HTERT RPE-1 (cell line): ENCODE measurements around the gene DRAP1.
"Not testable (repeated sequence)": the region's sequence is repeated elsewhere in the genome, so short reads cannot be mapped to it uniquely, and the experiment has no call there.

Experiments used
- in situ Hi-C: fragments of 300-500 bp; cut with MboI; formaldehyde crosslinking; loops from 4 replicates; pipeline ENCODE4 v1.14.3; 2020; ENCODE audit warnings: low sequenced_read_pairs

The DRAP1 gene

DNA sequence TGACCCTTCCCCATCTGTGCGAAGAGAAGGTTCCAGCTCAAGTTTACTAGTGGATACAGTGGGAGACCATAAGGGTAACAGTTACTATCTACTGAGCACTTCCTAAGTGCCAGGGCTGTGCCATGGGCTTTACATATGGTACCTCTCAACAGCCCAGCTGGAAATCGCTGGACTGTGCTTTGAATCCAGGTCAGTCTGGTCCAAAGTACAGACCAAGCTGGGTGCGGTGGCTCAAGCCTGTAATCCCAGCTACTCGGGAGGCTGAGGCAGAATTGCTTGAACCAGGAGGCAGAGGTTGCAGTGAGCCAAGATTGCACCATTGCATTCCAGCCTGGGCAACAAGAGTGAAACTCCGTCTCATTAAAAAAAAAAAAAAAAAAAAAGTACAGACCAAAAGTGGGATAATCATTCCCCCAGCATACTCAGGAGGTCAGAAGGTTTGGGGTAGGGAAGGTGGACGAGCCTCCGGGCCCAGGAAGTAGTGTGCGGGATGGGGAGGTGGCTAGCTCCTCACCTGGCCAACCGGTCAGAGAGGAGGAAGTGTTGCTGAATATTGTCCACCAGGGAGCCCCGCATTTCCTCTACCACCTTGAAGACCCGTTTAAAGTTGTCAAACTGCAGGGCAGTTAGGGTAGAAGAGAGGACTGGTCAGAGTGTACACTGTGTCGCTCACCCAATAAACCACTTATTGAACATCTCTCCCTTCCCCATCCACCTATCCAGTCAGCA is 33.3 kb upstream of the DRAP1 start:
- in situ Hi-C loops: no loop called here

DNA sequence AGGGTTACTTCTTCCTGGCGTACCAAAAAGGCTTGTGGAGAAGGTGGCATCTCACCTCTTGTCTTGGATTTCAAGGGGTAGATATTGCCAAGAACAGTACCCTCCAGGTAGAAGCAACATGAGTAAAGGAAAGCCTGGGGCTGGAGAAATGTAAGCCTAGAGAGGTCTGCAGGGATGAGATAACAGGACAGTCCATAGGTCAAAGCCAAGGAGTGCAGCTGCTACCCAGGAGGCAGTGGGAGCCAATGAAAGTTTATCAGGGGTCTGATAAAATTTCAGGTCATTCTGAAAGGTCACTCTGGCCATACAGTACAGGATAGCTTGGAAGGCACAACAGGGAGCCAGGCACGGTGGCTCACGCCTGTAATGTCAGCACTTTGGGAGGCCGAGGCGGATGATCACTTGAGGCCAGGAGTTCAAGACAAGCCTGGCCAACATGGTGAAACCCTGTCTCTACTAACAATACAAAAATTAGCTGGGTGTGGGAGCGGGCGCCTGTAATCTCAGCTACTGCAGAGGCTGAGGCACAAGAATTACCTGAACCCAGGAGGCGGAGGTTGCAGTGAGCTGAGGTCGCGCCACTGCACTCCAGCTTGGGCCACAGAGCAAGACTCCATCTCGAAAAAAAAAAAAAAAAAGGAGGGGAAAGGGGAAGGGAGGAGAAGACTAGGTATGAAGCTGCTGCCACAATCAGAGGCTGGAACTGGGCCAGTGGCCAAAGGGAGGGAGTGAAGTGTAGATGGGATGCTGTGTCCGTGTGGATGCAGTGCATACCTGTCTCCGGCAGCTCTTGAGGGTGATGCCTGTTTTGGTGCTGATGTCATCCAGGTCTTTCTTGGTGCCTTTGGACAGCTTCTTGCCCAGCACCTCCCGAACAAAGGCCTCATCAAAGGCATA is 32.2 kb upstream of the DRAP1 start:
- in situ Hi-C loops: no loop called here

DNA sequence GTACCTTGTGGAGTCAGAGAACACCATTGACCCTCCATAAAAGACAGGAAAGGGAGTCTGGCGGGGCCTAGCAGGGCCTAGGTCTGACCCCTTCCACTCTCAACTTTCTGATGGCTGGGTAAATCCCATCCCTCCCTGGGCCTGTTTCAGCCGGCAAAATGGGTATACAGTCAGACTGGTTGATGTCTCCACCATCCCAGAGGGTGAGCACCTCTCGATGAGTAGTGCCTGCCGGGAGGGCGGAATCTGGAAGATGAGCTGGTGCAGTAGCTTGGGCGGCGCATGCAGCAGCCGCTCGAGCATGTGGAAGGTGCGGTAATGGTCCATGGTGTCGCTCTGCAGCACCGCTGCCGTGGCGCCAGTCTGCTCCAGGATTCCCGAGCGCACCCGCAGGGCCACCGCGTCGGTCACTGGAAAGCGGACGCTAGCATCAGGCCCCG is 31.5 kb upstream of the DRAP1 start:
- in situ Hi-C loops: no loop called here

DNA sequence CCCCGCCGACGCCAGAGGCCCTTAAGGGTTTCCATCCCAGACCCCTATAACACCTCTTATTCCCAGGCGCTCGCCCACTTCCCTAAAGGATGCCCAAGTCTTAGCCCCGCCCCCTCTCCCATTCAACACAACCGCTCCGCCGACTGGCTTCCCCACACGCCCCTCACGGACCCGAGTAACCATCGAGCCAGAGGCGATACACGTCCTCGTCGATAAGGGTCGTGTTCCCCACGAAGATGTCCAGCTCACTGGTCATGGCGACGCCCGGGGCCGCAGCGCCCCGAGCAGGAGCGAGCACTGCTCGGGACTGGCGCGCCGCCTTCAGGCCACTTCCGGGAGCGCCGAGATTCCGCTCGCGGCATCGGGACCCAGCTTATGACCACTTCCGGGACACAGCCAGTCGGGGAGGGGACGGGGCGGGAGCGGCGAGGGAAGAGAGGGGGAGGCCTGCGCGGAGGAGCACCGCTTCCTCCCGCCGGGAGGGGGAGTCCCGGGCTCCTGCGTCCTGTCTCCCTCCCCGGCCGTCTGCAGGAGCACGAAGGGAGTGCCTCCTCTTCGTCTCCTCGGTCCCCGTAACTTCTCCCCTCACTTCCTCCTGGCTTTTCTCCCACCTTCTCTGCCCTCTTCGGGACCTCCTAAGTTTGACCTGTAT is 30.9 kb upstream of the DRAP1 start, which contains the start of gene FIBP:
FIBP (minus strand) TSS at position 309 of the 652 bp plus-strand sequence; CDS start at position 256, 53 bp downstream.
- in situ Hi-C loops: no loop called here

DNA sequence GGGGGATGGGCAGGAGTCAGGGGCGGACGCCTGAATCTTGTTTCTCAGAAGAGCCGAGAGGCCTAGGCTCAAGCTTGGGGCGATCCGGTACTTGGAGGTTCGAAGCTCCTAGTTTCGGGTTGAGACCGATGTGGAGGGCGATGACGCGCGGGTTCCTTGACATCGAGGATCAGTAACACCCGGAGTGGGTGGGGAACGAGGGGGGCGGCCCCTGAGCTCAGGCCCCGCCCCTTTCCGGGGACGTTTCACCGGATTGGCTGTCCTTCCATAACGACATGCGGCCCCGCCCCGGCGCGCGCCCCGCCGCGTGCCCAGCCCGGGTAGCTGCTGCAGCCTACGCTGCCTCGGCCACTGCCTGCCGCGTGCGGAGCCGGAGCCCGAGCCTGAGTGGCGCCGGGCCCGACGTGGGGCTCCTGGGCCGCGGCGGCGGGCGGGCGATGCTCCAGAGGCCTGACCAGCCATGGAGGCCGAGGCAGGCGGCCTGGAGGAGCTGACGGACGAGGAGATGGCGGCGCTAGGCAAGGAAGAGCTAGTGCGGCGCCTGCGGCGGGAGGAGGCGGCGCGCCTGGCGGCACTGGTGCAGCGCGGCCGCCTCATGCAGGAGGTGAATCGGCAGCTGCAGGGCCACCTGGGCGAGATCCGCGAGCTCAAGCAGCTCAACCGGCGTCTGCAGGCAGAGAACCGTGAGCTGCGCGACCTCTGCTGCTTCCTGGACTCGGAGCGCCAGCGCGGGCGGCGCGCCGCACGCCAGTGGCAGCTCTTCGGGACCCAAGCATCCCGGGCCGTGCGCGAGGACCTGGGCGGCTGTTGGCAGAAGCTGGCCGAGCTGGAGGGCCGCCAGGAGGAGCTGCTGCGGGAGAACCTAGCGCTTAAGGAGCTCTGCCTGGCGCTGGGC is 28.7 kb upstream of the DRAP1 start, which contains the start of gene CCDC85B:
CCDC85B (plus strand) TSS at position 350 of the 895 bp plus-strand sequence; CDS start at position 461, 111 bp downstream.
- in situ Hi-C loops: no loop called here

DNA sequence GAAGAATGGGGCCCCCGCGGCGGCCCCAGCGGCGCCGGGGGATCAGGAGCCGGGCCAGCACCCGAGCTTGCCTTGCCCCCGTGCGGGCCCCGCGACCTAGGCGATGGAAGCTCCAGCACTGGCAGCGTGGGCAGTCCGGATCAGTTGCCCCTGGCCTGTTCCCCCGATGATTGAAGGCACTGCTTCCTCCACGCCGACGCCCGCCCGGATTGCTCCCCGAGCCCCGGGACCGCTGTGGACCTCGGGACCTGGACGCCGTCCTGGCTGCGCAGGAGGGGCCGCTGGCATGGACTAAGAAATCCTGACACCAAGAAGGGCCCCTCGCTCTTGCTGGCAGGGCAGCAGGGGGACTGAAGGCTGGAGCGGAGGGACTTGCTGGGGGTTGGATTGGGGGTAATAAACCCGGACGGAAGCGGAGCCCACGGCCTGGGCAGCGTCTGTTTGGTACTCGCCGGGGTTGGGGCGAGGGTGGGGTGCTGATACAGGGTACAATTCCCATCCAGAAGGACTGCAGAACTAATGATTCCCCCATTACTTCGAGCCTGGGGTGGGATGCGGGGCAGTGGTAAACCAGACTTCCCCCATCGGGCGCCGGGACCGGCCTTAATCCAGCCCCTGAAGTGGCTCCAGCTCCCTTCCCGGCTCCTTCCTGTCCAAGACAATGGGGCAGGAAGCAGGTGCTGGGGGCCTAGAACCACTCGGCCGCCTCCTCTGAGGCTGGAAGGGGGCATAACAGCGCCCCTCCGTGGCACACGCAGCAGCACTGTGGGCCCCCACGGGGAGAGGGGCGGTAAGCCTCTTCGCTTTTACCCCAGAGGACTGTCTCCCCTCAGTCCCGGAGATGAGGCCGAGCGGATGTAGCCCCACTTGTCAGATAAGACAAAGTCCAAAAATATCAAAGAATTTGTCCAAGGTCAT is 27.7 kb upstream of the DRAP1 start:
- in situ Hi-C loops: no loop called here

DNA sequence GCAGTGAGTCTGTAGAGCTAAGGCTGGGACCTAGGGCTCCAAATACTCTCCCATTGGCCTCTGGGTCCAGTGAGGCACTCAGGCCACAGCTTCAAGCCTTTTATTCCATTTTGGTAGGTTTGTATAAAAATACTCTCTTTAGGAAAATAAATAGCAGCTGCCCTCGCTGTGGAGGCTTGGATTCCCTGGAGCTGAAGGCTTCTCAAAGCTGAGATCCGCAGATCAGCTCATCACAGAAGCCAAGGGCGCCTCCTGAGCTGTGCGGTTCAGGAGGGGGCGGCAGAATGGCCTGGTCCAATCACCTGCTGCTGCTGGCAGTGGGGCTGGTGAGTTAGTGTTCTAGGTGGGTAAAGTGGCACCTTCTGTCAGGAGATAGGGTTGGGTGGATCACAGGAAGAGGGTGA is 27.1 kb upstream of the DRAP1 start:
- in situ Hi-C loops: not testable (repeated sequence)

DNA sequence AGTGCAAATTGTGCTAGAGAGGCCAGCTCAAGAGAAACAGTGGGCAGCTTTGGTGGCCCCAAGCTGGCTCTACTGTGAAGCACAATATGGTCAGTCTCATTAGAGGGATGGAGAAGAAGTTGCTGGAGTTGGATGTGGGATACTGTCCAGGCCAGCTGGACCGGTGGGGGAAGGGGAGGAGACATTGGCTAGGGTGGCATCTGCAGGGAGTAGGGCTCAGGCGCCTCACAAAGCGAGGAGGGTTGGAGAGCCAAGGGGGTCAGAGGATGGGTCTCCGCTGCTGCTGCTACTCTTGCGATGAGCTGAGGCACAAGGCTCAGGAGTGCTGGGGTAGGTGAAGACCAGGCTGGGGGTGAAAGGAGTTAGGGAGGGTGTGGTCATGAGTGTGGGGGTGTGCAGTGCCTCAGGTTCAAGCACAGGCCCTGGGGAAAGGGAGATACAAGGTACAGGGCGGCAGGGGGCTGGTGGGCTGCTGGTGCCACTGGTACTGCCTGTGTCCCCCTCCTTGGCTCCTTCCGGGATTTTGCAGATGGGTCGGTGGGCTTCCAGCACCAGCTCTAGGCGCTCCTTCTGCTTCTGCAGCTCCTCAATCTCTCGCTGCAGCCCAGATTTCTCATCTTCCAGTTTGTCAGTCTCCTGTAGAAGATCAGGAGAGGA is 26.4 kb upstream of the DRAP1 start:
- in situ Hi-C loops: no loop called here

DNA sequence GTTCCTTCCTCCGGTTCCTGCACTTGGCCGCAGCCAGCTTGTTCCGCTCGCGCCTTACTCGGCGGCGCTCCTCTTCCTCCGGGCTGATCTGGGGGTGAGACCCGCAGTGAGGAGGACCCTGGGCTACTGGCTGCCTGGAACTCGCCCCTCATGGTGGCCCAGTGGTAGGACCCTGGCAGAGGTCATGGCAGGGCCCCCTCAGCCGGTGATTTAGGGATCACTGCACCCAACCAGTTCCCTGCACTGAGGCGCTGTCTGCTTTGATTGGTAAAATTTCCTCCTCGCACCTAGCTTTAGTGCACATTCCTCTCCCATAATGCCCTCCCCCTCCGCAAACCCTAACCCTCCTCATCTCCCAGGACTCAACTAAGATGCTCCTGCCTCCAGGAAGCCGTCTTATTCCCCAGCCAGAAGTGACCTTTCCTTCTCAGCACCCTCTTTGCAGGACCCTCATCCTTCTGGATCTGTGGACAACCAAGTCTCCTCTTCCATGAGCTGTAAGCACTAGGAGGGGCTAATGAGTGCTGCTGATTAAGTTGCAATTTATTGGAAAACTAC is 25.1 kb upstream of the DRAP1 start:
- in situ Hi-C loops: no loop called here

DNA sequence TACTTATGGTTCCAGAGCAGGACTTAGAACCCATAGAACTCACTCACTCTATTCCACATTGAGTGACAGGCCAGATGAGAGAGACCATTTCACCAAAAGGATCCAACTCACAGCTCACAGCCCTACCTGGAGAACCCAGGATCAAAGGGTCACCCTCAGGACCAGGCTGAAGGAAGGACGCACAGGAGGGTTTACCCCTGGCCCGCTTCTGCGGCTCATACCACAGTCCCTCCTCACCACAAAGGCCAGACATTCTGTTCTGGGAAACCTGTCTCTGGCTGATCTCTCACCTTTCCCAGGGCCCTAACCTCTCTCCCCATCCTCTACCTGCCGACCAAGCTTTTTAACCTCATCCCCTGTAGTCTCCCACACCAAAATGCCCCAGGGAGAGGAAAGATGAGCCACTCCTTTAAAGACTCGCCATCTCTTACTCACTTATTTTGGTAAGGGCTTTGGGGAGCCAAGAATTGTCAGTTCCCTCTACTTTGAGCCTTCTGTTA is 23.7 kb upstream of the DRAP1 start:
- in situ Hi-C loops: no loop called here

DNA sequence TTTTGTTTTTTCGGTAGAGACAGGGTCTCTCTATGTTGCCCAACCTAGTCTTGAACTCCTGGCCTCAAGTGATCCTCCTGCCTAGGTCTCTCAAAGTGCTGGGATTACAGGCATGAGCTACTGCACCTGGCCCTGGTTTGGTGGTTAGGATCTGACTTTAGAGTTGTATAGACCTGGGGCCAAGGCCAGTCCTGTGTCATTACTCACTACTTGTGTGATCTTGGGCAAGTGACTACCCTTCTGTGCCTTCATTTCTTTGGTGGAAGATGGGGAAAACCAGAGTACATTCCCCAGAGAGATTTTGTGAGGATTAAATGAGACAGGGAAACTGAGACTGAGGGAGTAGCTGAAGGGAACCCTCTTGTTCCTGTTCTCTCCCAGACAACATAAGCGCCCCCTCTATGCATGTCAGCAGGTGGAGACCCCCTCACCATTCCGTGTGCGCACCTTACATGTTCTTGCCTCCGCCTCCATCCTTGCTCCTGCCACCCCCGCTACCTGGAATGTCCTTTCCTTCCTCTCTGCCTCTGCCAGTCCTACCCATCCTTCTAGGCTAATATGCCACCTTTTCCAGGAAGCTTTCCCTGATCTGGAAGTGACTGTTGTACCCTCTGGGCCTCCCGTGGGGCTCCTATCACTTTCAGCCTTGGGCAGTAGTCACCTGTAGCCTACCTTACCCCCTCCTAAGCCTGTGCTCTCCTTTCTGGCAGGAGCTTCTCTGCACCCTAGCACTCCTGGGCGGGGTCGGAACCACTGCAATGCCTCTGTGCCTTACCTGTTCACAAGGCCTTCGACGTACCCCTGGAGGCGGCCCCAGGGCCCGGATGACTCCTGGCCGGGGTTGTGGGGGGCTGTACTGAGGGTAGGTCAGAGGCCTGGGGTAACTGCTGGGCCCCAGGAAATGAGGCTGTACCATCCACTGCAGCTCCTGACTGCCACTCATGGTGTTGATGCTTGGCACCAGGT is 22.9 kb upstream of the DRAP1 start:
- in situ Hi-C loops: no loop called here

DNA sequence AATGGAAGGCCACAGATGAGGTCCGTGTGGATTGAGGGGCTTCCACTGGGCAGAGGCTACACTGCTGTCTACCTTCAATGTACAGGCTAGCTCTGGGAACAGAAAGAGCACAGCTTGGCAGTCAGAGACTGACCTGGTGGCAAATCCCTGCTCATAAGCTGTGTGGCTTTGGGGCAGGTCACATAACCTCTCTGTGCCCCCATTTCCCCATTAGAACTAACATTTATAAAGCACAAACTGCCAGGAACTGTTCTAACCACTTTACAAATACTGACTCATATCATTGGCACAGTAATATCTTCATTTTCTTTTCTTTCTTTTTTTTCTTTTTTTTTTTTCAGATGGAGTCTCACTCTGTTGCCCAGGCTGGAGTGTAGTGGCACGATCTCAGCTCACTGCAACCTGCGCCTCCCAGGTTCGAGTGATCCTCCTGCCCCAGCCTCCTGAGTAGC is 22.2 kb upstream of the DRAP1 start:
- in situ Hi-C loops: no loop called here

DNA sequence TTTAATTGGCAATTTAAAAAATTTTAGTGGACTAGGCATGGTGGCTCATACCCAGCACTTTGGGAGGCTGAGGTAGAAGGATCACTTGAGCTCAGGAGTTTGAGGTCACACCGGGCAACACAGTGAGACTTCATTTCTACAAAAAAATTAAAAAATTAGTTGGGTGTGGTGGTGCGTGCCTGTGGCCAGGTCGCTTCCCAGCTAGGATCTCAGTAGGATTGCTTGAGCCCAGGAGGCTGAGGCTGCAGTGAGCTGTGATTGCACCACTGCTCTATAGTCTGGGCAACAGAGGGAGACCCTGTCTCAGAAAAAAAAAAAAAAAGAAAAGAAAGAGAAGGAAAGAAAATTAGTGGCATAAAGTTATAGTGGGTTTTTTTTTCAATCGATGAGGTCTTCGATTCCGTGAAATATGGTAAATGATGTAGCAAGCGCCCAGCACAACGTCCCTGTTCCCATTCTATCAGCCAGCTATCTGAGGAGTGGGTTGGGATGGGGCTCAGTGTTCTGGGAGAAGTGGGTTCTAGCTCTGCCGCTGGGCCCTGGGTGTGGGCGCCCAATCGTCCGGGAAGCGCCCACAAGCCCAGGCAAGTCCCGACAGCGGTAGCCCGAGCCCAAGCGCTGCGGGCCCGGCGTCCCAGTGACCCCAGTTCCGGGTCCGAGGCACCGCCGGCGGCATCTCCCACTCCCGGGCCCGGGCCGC is 20.4 kb upstream of the DRAP1 start:
- in situ Hi-C loops: no loop called here

DNA sequence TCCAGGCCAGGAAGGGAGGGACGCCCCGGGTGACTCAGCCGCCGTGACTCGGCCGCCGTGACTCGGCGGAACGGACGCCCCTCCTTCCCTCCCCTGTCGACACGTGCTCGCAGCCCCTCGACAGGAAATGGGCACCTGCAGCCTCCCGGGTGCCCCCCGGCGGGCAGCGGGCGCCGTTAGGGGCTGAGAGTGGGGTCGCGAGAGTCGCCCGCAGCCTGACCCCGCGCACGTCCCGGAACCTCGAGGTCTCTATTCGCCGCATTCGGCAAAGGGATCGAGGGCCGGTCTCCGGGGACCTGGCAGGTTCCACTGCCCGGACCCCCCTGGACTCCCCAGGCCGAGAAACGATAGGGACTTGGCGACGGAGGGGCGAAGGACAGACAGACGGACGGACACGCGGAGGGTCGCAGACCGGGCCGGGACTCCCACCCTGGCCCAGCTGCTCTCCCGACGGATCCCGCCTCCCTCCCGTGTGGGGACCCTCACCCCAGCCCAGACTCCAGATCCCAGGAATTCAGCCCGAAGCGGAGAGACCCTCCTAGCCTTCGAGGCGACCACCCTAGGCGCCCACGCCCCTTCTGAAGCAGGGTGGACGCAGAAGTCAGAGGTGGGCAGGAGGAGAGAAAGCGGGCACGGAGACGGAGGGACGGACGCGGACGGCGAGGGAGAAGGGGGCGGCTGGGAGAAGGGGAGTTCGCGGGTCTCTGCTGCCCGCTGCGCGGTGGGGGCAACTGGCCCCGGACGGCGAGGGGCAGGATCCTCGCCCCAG is 19.7 kb upstream of the DRAP1 start:
- in situ Hi-C loops: no loop called here

DNA sequence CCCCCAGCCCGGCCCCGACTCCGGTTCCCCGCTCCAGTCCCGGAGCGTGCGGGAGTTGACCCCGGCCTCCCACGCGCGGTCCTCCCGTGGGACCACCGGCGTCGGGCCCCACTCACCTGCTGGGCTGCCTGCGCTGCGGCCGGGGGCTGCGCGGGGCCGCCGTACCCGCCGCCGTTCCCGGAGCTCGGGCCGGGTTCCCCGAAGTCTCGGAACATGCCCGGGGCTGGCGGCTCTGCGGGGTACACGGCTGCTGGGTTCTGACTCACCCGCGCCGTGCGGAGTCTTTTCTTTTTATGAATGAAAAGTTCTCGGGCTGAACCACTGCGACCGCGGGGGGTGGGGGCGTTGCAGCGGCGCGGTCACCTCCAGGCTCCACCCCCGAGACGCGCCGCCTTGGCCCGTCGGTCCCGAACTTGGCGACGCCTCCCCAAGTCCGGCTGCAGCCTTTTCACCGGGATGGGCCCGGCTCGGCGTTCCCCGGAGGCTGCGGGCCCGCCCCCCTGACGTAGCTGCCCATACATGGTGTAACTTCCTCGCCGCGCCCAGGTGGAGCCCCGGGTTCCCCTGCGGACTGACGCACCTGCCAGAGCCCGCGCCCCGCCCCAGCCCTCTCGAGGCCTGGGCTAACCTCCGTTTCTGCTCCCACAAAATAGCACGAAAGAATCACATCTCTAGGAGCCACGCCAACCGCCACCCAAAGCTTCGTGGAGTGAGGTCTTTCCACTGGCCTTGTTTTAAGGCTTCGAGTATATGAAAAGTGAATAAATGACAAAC is 18.9 kb upstream of the DRAP1 start, which contains the start of gene FOSL1:
FOSL1 (minus strand) TSS at position 264 of the 774 bp plus-strand sequence; CDS start at position 215, 49 bp downstream.
- in situ Hi-C loops: no loop called here
